Trophoblast cell (in vitro differentiated cells and primary cell): Measurements from ENCODE around the gene GRP.
A peak's percentile ranks its signal among the peaks of the same experiment; 100 is the strongest.

ENCODE experiments used
- DNase-seq, 2 donors: peaks; one replicate each; pipeline ENCODE4 v3.0.0-alpha.2; 2016
- H2AFZ ChIP-seq: 2 replicates; pipeline ENCODE4 v1.6.1; 2013; ENCODE audit warnings: low read length, moderate library complexity, mild to moderate bottlenecking; ENCODE audit not compliant: insufficient read depth, poor library complexity
- H2AK5ac ChIP-seq: 2 replicates; pipeline ENCODE4 v1.6.1; 2013; ENCODE audit warnings: mild to moderate bottlenecking, low read length
- H2BK120ac ChIP-seq: 2 replicates; pipeline ENCODE4 v1.6.1; 2013; ENCODE audit warnings: low read length, mild to moderate bottlenecking, moderate library complexity; ENCODE audit not compliant: insufficient read depth, poor library complexity
- H2BK12ac ChIP-seq: 2 replicates; pipeline ENCODE4 v1.6.1; 2013; ENCODE audit warnings: mild to moderate bottlenecking, low read length, moderate library complexity
- H2BK5ac ChIP-seq: 2 replicates; pipeline ENCODE4 v1.6.1; 2013; ENCODE audit warnings: low read length, low read depth, moderate library complexity, mild to moderate bottlenecking; ENCODE audit not compliant: poor library complexity
- H3K14ac ChIP-seq: 2 replicates; pipeline ENCODE4 v1.6.1; 2013; ENCODE audit warnings: mild to moderate bottlenecking, low read length
- H3K18ac ChIP-seq: 2 replicates; pipeline ENCODE4 v1.6.1; 2013; ENCODE audit warnings: mild to moderate bottlenecking, low read length
- H3K23ac ChIP-seq: 2 replicates; pipeline ENCODE4 v1.6.1; 2013; ENCODE audit warnings: low read length
- H3K27ac ChIP-seq: 2 replicates; pipeline ENCODE4 v1.5.1; 2013; ENCODE audit warnings: low read depth, mild to moderate bottlenecking, inconsistent platforms, low read length, moderate library complexity
- H3K27me3 ChIP-seq: 2 replicates; pipeline ENCODE4 v1.6.1; 2013; ENCODE audit warnings: inconsistent platforms, mild to moderate bottlenecking, low read length, moderate library complexity; ENCODE audit not compliant: insufficient read depth
- H3K36me3 ChIP-seq, 2 experiments: 1 replicate in 1 of 2; 2 replicates in 1 of 2; pipeline ENCODE4 v1.6.1; 2013; ENCODE audit warnings: low read length in 2 of 2, mild to moderate bottlenecking in 2 of 2, moderate library complexity in 1 of 2; ENCODE audit not compliant: insufficient read depth in 2 of 2, control insufficient read depth in 1 of 2
- H3K4ac ChIP-seq: 2 replicates; pipeline ENCODE4 v1.6.1; 2013; ENCODE audit warnings: low read depth, mild to moderate bottlenecking, low read length, moderate library complexity
- H3K4me1 ChIP-seq, 2 experiments: 1 replicate in 1 of 2; 2 replicates in 1 of 2; pipeline ENCODE4 v1.6.1; 2013; ENCODE audit warnings: low read length in 2 of 2, mild to moderate bottlenecking in 2 of 2, moderate library complexity in 1 of 2; ENCODE audit not compliant: insufficient read depth in 2 of 2, control insufficient read depth in 1 of 2
- H3K4me2 ChIP-seq: 2 replicates; pipeline ENCODE4 v1.6.1; 2013; ENCODE audit warnings: inconsistent platforms, mild to moderate bottlenecking, low read length, moderate library complexity
- H3K4me3 ChIP-seq: 2 replicates; pipeline ENCODE4 v1.5.1; 2013; ENCODE audit warnings: mild to moderate bottlenecking, low read depth, low read length, inconsistent platforms
- H3K79me1 ChIP-seq: one replicate; pipeline ENCODE4 v1.6.1; 2013; ENCODE audit warnings: low read length
- H3K79me2 ChIP-seq: 2 replicates; pipeline ENCODE4 v1.6.1; 2013; ENCODE audit warnings: low read length, mild to moderate bottlenecking; ENCODE audit not compliant: control insufficient read depth, insufficient read depth, poor library complexity
- H3K9ac ChIP-seq: 2 replicates; pipeline ENCODE4 v1.6.1; 2013; ENCODE audit warnings: mild to moderate bottlenecking, low read length
- H3K9me3 ChIP-seq: 2 replicates; pipeline ENCODE4 v1.6.1; 2013; ENCODE audit warnings: low read depth, mild to moderate bottlenecking, control low read depth, inconsistent platforms, low read length; ENCODE audit not compliant: insufficient read depth
- H4K12ac ChIP-seq: 2 replicates; pipeline ENCODE4 v1.6.1; 2013; ENCODE audit warnings: low read depth, mild to moderate bottlenecking, low read length, moderate library complexity
- H4K8ac ChIP-seq: 2 replicates; pipeline ENCODE4 v1.6.1; 2013; ENCODE audit warnings: low read depth, mild to moderate bottlenecking, low read length, moderate library complexity
- H4K91ac ChIP-seq: one replicate; pipeline ENCODE4 v1.6.1; 2013; ENCODE audit warnings: low read depth, mild to moderate bottlenecking, low read length, moderate library complexity
- WGBS: extraction: QIAGEN DNeasy Blood & Tissue Kit; methylation state at CpG from one replicate; pipeline ENCODE4 v1.1.7; 2013; ENCODE audit warnings: missing lambda C conversion rate; ENCODE audit not compliant: insufficient read length, insufficient coverage; ENCODE audit errors: extremely low coverage; 5-methylcytosine and 5-hydroxymethylcytosine counted together

GRP gene

DNA sequence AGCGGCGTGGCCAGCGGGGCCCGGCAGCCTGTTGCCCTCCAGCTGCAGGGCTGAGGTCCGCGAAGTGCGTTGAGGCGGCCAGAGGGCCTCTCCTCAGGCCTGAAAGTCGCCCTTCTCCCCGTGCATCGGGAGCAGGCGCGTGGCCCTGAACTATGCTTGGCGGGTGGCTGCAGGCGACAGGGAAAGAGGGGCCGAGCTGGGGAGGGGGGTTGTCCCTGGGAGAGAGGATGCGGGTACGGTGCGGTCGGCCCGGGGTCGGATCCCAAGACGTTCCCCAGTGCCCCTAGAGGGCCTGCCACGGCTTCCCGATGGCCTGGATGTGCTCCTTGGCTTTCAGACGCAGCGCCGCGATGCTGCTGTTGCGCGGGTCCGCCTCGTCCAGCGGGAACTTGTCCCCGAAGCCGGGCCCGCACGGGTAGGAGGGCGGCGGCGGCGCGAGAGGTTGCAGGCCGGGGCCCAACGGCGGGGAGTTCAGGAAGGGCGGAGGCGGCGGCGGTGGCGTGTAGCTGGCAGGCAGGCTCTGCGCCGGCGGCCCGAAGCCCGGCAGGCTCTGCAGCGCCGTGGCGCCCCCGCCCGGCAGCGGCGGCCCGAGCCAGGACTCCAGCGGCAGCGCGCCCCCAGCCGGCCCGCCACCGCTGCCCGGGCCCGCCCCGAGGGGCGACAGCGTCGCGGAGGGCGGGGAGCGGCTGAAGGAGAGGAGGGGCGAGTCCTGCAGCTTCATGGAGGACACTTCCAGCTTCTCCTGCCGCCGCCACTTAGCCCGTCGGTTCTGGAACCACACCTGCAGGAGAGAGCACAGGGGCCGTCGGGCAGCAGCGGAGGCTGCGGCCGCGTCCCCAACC, 49.0 kb downstream of the GRP start:
- Histone ChIP-seq H2AFZ (peak overlapping the region; percentile 87), H3K18ac (no peak overlapping the region), H2BK120ac (no peak overlapping the region), H4K91ac (no peak overlapping the region), H3K36me3 (no peaks in the 10 kb centered on the region), H3K4me1 (peaks cover 19% of the 10 kb centered on the region in 2 experiments), H3K4me2 (peak overlapping the region; percentile 75), H3K27ac (no peak overlapping the region), H2BK5ac (no peak overlapping the region), H3K14ac (no peak overlapping the region), H3K4me3 (peak overlapping the region; percentile 66), H4K8ac (no peak overlapping the region), H2AK5ac (no peak overlapping the region), H2BK12ac (no peak overlapping the region), H3K23ac (no peak overlapping the region), H3K79me2 (no peaks in the 10 kb centered on the region), H4K12ac (no peak overlapping the region), H3K9me3 (peaks cover 14% of the 10 kb centered on the region), H3K79me1 (no peaks in the 10 kb centered on the region), H3K4ac (no peak overlapping the region), H3K27me3 (peaks cover 97% of the 10 kb centered on the region), H3K9ac (no peak overlapping the region)
- DNase-seq, result peak in 1 of 2 donors; percentile 16
- WGBS, result no CpG with 5 or more reads among the region's 90 CpGs

DNA sequence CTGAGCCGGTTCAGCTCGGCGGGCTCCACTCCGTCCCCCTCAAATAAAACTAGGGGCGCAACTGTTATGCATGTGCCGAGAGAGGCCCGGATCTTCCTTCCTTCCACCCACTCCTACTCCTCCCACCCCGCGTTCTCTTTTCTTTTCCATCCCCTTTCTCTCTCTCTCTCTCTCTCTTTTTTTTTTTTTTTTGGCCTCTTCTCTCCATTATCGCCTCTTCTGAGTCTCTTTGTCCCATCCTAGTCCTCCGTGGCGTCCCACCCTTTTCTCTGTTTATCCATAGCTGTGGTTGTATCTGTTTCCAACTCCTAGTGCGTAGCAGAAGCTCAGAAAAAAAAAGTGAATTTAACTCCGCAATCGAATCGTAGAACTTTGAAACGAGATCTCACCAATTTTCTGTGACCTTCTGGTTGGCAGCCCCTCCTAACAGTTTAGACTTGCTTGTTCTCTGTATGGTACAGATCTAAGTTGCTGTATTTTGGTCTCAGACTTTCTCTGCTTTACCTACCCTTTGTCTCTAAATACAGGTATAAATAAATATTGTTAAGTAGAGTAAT, 49.7 kb downstream of the GRP start:
- no CpG with 5 or more reads among the region's 17 CpGs for WGBS

DNA sequence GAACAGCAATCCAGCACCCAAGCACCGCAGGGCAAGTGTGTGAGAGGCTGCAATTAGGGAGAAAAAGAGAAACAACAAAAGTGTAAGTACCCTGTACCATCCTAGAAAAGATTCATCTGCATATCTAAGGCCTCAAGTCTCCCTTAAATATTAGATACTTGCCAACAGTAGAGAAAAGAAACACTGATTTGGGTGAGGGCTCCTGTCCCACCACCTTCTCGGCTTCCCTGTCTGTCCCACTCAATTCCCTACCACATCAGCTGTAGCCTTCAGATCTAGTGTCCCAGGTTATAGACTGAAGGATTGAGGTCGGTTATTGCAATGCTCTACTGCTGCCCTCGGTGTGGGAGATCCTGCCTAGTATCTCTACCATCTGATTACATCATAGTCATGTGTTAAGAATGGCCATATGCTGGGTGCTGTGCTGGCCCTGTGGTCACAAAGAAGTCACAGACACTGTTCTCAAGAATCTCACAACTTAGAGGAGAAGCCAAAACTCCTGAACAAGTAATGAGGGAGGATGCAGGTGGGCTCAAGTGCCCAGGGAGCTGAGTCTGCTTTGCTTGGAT, 50.8 kb downstream of the GRP start:
- peaks cover 18 to 19% of the 10 kb centered on the region in 2 experiments for H3K4me1 ChIP-seq
- DNase-seq, result peak in 1 of 2 donors; percentile 61
- no peak overlapping the region for H3K4me3 ChIP-seq

More for the DNA sequence above, 49.7 kb downstream of the GRP start:
- H3K4me3 ChIP-seq, result peak overlapping the region; percentile 66
- H3K9me3 ChIP-seq, result peaks cover 14% of the 10 kb centered on the region
- H3K9ac ChIP-seq, result no peak overlapping the region
- H2BK12ac ChIP-seq, result no peak overlapping the region
- H3K79me2 ChIP-seq, result no peaks in the 10 kb centered on the region
- H2BK120ac ChIP-seq, result no peak overlapping the region
- peak overlapping the region; percentile 75 for H3K4me2 ChIP-seq
- peaks cover 19% of the 10 kb centered on the region in 2 experiments for H3K4me1 ChIP-seq
- H2AFZ ChIP-seq, result peak overlapping the region; percentile 87
- peaks cover 97% of the 10 kb centered on the region for H3K27me3 ChIP-seq
- H3K14ac ChIP-seq, result no peak overlapping the region
- no peaks in the 10 kb centered on the region for H3K79me1 ChIP-seq
- no peak overlapping the region for H4K8ac ChIP-seq
- DNase-seq, result no peak
- no peak overlapping the region for H3K23ac ChIP-seq
- H4K91ac ChIP-seq, result no peak overlapping the region
- no peak overlapping the region for H2BK5ac ChIP-seq
- no peak overlapping the region for H3K4ac ChIP-seq
- no peak overlapping the region for H3K27ac ChIP-seq
- no peak overlapping the region for H3K18ac ChIP-seq
- H2AK5ac ChIP-seq, result no peak overlapping the region
- H4K12ac ChIP-seq, result no peak overlapping the region
- no peaks in the 10 kb centered on the region for H3K36me3 ChIP-seq

DNA sequence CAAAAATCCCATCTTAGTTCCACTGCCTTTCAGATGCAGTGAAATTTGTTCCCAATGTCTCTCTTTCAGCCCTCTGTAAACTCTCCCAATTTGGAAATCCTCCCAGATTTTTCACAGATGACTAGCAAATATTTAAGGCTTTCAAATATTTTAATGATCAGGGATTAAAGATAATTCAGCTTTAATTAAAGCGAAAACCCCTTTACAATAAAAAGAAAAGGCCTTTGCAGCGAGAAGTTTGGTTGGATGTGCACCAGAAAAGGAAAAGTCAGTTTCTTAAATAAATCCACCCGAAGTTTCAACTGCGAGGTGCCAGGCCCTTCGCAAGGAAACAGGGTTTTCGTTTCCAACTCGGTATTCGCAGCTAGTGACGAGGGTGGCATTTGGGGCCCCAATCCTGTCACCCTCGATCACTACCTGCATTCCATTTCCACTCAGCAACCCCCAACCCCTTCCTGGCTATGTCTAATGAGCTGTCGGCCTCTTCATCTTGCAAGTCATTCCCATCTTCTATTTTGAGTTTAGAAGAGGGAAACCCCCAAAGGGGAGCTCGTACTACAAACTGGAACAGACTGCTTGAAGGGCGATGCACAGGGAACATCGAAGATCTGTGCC, 51.8 kb downstream of the GRP start:
- no peaks in the 10 kb centered on the region for H3K79me1 ChIP-seq
- peaks cover 95% of the 10 kb centered on the region for H3K27me3 ChIP-seq
- no peak overlapping the region for H2BK12ac ChIP-seq
- no peak overlapping the region for H2AK5ac ChIP-seq
- H3K79me2 ChIP-seq, result no peaks in the 10 kb centered on the region
- no peak for DNase-seq
- H3K4me3 ChIP-seq, result no peak overlapping the region
- no peak overlapping the region for H3K9ac ChIP-seq
- no peak overlapping the region for H3K4me2 ChIP-seq
- no peak overlapping the region for H3K27ac ChIP-seq
- H4K12ac ChIP-seq, result no peak overlapping the region
- no peak overlapping the region for H4K8ac ChIP-seq
- no peak overlapping the region for H4K91ac ChIP-seq
- no peak overlapping the region for H3K14ac ChIP-seq
- H2AFZ ChIP-seq, result no peak overlapping the region
- no peak overlapping the region for H3K18ac ChIP-seq
- no peak overlapping the region for H3K4ac ChIP-seq
- H3K36me3 ChIP-seq, result no peaks in the 10 kb centered on the region
- WGBS, result no CpG with 5 or more reads among the region's 14 CpGs
- no peak overlapping the region for H2BK120ac ChIP-seq
- H3K23ac ChIP-seq, result no peak overlapping the region
- H2BK5ac ChIP-seq, result no peak overlapping the region
- H3K9me3 ChIP-seq, result peaks cover 8% of the 10 kb centered on the region
- peaks cover 18 to 19% of the 10 kb centered on the region in 2 experiments for H3K4me1 ChIP-seq

More for the DNA sequence above, 50.8 kb downstream of the GRP start:
- Histone ChIP-seq H3K79me1 (no peaks in the 10 kb centered on the region), H3K23ac (no peak overlapping the region), H3K27me3 (peaks cover 95% of the 10 kb centered on the region), H2BK12ac (no peak overlapping the region), H2BK120ac (no peak overlapping the region), H4K8ac (no peak overlapping the region), H3K9ac (no peak overlapping the region), H3K36me3 (no peaks in the 10 kb centered on the region), H3K79me2 (no peaks in the 10 kb centered on the region), H3K4me2 (no peak overlapping the region), H2AK5ac (no peak overlapping the region), H3K4ac (no peak overlapping the region), H3K14ac (no peak overlapping the region), H4K91ac (no peak overlapping the region), H3K9me3 (peaks cover 8% of the 10 kb centered on the region), H4K12ac (no peak overlapping the region), H2BK5ac (no peak overlapping the region), H3K27ac (no peak overlapping the region), H3K18ac (no peak overlapping the region), H2AFZ (no peak overlapping the region)
- WGBS, result no CpG with 5 or more reads among the region's 4 CpGs
